Muscle layer of duodenum (tissue), 2 donors: ENCODE data around the gene SLC20A1.

Source experiments
- H3K27ac ChIP-seq: one replicate; pipeline ENCODE4 v1.7.0; 2013; ENCODE audit warnings: mild to moderate bottlenecking, low read length
- H3K27me3 ChIP-seq: one replicate; pipeline ENCODE4 v1.7.0; 2013; ENCODE audit warnings: low read depth, mild to moderate bottlenecking, control low read depth, low read length
- H3K36me3 ChIP-seq, 2 donors: one replicate each; pipeline ENCODE4 v1.7.0; 2013; ENCODE audit warnings: low read length in 2 of 2, control low read depth in 1 of 2, mild to moderate bottlenecking in 1 of 2; ENCODE audit not compliant: insufficient read depth in 2 of 2, control insufficient read depth in 1 of 2
- H3K4me1 ChIP-seq, 2 donors: one replicate each; pipeline ENCODE4 v1.7.0; 2013; ENCODE audit warnings: low read length in 2 of 2, mild to moderate bottlenecking in 2 of 2, control low read depth in 1 of 2, moderate library complexity in 1 of 2; ENCODE audit not compliant: insufficient read depth in 2 of 2, control insufficient read depth in 1 of 2
- H3K4me3 ChIP-seq, 2 donors: one replicate each; pipeline ENCODE4 v1.7.0; 2013; ENCODE audit warnings: low read length in 2 of 2, low read depth in 1 of 2, mild to moderate bottlenecking in 1 of 2
- H3K9me3 ChIP-seq, 2 donors: one replicate each; pipeline ENCODE4 v1.7.0; 2013; ENCODE audit warnings: low read length in 2 of 2, control low read depth in 1 of 2, mild to moderate bottlenecking in 1 of 2; ENCODE audit not compliant: control insufficient read depth in 1 of 2
- donor health status: healthy.

Gene SLC20A1, protein sequence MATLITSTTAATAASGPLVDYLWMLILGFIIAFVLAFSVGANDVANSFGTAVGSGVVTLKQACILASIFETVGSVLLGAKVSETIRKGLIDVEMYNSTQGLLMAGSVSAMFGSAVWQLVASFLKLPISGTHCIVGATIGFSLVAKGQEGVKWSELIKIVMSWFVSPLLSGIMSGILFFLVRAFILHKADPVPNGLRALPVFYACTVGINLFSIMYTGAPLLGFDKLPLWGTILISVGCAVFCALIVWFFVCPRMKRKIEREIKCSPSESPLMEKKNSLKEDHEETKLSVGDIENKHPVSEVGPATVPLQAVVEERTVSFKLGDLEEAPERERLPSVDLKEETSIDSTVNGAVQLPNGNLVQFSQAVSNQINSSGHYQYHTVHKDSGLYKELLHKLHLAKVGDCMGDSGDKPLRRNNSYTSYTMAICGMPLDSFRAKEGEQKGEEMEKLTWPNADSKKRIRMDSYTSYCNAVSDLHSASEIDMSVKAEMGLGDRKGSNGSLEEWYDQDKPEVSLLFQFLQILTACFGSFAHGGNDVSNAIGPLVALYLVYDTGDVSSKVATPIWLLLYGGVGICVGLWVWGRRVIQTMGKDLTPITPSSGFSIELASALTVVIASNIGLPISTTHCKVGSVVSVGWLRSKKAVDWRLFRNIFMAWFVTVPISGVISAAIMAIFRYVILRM

DNA sequence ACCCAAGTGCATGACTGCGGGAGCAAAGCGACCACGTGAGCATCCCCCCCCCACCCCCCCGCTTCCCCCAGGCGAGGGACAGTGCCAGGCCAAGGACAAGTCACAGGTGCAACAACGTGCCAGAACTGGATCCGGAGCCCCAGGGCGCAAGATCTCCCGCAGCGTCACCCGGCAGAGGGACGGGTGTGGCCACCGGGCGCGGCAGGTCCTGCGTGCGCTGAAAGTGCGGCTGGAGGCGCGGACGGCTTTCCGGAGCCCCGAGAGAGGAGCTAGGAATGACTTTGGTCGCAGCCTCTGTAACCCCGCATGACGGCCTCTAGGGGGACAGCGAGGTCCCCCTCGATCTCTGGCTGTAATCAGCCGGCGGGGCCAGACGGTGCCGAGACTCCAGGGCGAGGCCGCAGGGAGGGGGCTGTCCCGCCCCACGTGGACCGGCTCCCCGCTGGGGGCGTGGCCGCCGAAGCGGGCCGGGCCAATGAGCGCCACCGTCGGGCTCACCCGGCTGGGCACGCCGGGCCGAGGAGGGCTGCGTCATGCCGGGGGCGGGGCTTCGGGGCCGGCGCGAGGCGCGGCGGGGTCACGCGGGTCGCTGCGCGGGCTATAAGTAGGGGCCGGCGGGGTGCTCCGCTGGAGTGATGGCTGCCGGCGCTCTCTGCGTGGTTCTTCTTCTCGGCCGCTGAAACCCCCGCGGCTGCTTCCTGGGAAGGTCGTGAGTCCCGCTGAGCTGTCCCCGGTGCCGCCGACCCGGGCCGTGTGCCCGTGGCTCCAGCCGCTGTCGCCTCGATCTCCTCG lies at the start of gene SLC20A1:
SLC20A1 (plus strand) TSS at position 630 of the 792 bp plus-strand sequence. CDS start 890 bp downstream, outside the sequence.
- Histone ChIP-seq H3K4me3 (peak within 1 kb of the TSS; percentile 77 to 85), H3K27me3 (no peaks in the 10 kb centered on the region), H3K4me1 (peaks cover 17 to 37% of the 10 kb centered on the region in 2 donors), H3K27ac (peak within 1 kb of the TSS; percentile 86), H3K36me3 (peaks cover 5 to 25% of the 10 kb centered on the region in 2 donors), H3K9me3 (no peaks in the 10 kb centered on the region)

DNA sequence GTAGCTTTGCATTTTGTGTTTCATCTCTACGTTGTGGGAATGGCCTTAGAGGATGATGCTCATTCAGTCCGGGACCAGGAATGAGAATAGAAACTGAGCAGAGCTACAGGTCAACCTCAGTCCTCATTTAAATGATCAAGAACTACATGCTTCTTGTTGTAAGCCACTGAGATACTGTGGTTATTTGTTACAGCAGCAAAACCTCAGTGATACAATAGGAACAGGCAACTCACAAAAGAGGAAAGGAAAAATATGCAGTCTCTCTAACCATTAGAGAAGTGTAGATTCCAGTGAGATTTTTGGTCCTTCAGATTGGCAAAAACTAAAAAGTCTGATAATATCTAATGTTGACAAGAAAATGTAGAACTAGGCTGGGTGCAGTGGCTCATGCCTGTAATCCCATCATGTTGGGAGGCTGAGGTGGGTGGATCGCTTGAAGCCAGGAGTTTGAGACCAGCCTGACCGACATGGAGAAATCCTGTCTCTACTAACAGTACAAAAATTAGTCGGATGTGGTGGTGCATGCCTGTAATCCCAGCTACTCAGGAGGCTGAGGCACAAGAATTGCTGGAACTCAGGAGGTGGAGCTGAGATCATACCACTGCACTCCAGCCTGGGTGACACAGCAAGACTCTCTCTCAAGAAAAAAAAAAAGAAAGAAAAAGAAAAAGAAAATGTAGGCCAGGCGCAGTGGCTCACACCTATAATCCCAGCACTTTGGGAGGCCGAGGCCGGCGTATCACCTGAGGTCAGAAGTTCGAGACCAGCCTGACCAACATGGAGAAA lies 48.0 kb upstream of the SLC20A1 start:
- Histone ChIP-seq H3K27ac (no peak overlapping the region), H3K4me3 (no peak overlapping the region), H3K9me3 (no peaks in the 10 kb centered on the region), H3K27me3 (no peaks in the 10 kb centered on the region), H3K36me3 (peaks cover 0 to 8% of the 10 kb centered on the region in 2 donors), H3K4me1 (peaks cover 0 to 5% of the 10 kb centered on the region in 2 donors)

DNA sequence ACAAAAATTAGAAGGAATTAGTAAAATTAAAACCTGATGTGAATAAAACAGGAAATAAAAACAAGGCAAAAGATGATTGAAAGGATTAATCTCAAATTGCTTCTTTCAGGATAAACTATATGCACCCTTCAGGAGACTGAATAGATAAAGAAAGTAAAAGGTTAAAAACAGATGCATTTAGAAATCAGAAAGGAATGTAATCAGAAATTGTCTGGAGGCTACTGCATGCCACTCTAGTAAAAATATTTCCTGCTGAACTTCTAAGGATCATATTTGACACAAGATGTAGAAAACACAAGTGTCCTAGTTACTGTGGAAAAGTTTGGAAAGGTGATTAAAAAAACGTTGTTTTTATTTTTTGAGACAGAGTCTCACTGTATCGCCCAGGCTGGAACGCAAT lies 45.1 kb upstream of the SLC20A1 start:
- no peaks in the 10 kb centered on the region for H3K27me3 ChIP-seq
- H3K36me3 ChIP-seq: no peaks in the 10 kb centered on the region
- no peak overlapping the region for H3K27ac ChIP-seq
- H3K4me1 ChIP-seq: peaks cover 0 to 5% of the 10 kb centered on the region in 2 donors
- H3K9me3 ChIP-seq: no peaks in the 10 kb centered on the region
- no peak overlapping the region for H3K4me3 ChIP-seq

DNA sequence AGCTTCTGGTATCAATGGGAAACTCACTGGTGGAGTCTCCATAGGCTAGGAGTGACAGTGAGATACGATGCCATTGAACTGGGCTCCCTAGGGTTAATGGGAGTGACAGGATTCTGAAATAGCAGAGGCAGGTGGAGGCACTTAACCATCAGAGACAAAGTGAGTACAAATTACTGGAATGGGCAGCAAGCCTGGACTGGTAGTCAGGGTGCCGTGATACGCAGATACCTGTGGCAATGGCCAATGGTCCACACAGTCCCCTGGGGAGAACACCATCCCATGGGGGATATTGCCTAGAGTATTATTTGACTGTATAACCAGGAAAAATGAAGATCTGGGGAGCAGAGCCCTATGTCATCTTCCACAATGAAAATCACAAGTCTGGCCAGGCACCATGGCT lies 44.0 kb upstream of the SLC20A1 start:
- Histone ChIP-seq H3K27ac (no peak overlapping the region), H3K36me3 (no peaks in the 10 kb centered on the region), H3K4me3 (no peak overlapping the region), H3K4me1 (peaks cover 0 to 5% of the 10 kb centered on the region in 2 donors), H3K9me3 (no peaks in the 10 kb centered on the region), H3K27me3 (no peaks in the 10 kb centered on the region)

DNA sequence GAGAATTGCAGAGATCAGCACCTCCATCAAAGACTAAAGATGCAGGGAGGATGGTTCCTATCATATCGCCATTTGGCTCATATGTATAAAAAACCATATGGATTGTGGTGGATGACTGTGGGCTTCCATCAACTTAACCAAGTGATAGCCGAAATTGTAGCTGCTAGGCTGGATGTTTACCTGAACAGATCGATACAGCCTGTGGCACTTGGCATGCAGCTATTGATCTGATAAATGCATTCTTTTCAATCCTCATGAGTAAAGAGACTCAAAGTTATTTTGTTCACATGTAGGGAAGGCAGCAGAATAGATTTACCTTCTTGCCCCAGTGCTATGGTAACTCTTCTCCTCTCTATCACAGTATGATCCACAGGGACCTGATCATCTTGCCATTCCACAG lies 42.8 kb upstream of the SLC20A1 start:
- Histone ChIP-seq H3K4me1 (peaks cover 0 to 5% of the 10 kb centered on the region in 2 donors), H3K9me3 (no peaks in the 10 kb centered on the region), H3K27me3 (no peaks in the 10 kb centered on the region), H3K27ac (no peak overlapping the region), H3K36me3 (no peaks in the 10 kb centered on the region), H3K4me3 (no peak overlapping the region)

DNA sequence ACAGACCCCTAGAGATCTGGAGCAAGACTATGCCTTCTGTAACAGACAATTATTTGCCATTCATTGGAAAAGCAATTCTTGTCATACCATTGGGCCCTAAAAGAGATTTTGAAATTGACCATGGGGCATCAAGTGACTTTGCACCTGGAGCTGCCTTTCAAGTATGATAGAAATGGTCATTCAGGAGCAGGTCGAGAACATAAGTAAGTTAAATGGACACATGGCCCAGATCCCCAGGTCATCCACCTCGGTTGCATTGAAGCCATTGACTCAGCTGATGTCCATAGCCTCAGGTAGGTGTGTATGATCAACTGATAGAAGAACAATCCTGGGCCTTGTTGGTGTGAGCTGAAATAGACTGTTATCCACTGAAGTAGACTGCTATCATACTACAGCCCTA lies 42.0 kb upstream of the SLC20A1 start:
- no peaks in the 10 kb centered on the region for H3K27me3 ChIP-seq
- no peak overlapping the region for H3K27ac ChIP-seq
- peaks cover 0 to 5% of the 10 kb centered on the region in 2 donors for H3K4me1 ChIP-seq
- H3K36me3 ChIP-seq: no peaks in the 10 kb centered on the region
- no peak overlapping the region for H3K4me3 ChIP-seq
- no peaks in the 10 kb centered on the region for H3K9me3 ChIP-seq

DNA sequence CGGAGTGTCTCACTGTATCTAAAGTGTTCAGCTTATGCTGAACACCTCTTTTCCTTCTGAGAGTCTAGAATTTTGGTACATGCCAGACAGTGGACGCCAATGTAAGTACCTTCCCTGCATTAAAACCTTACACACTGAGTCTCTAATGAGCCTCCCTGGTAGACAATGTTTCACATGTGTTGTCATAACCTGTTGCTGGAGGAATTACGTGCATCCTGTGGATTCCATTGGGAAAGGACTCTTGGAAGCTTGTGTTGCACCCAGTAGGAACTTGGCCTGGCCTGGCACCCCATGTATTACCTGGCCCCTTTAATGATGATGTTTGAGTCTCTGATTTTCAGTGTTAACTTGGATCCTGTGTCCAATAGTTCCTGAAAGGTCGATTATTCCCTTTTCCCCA lies 40.8 kb upstream of the SLC20A1 start:
- Histone ChIP-seq H3K27me3 (no peaks in the 10 kb centered on the region), H3K36me3 (no peaks in the 10 kb centered on the region), H3K9me3 (no peaks in the 10 kb centered on the region), H3K4me3 (no peak overlapping the region), H3K4me1 (peaks cover 0 to 2% of the 10 kb centered on the region in 2 donors), H3K27ac (no peak overlapping the region)

DNA sequence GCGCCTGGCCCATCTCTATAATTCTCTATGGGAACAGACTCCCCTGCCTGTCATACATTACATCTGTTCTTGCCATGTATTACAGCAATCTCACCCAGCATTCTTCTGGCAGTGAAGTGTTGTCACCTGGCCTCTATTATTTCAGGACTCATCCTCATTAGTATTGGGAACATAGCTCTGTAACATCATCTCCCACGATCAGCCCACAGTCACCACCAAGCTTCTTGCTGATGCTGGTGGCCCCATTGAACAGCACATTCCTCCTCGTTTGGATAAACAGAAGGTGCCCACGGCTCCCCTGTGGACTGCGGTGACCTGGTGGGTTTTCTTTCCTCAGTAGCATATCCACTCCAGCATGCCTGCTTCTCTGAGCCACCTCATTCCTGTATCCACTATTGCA lies 39.8 kb upstream of the SLC20A1 start:
- Histone ChIP-seq H3K4me3 (no peak overlapping the region), H3K4me1 (no peaks in the 10 kb centered on the region), H3K36me3 (no peaks in the 10 kb centered on the region), H3K27me3 (no peaks in the 10 kb centered on the region), H3K9me3 (no peaks in the 10 kb centered on the region), H3K27ac (no peak overlapping the region)

DNA sequence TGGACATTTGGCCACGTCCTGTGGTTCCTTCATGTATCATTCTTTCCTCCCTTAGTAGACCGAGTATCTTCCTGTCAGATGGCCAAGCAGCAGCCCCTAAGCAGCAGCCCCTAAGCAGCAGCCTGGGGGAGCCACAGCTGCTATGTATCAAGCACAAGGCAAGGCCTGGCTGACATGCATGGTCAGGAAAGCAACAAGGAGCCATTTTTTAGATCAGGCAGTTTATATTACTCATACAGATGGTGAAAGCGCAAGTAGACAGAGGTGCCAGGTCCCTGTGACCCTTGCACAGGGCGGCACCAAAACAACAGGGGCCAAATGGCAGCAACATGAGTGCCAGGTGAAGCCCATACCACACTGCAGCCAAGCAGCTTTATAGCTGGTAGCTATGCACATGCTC lies 39.2 kb upstream of the SLC20A1 start:
- Histone ChIP-seq H3K4me3 (no peak overlapping the region), H3K9me3 (no peaks in the 10 kb centered on the region), H3K4me1 (no peaks in the 10 kb centered on the region), H3K36me3 (no peaks in the 10 kb centered on the region), H3K27me3 (no peaks in the 10 kb centered on the region), H3K27ac (no peak overlapping the region)

DNA sequence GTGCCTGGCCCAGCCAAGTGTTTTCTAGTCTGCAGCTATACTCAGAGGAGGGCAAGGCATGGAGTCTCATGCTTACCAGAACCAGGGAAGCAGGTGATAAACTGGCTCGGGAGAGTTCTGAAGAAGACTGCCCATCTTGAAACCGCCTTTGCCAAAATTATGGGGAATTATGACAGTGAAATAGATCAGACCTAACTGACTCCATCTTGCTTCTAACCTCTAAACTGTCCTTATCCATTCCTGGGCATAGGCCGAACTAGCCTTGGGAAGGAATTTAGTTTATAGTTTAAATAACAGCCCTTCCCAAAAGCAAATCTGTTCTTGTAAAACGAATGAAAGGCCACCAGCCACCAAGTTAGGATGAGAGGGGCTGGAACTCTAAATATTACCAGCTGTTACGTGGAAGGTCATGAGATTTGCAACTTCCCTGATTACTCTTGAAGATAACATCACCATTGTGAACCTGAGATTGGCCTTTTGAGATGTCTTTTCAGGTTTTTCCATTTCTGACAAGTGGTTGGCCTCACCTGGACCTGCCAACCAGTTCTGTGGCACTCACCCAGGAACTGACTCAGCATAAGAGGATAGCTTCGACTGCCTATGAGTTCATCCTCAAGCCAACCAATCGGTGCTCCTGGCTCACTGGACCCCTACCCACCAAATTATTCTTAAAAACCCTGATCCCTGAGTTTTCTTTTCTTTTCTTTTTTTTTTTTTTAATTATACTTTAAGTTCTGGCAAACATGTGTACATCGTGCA lies 37.9 kb upstream of the SLC20A1 start:
- H3K9me3 ChIP-seq: no peaks in the 10 kb centered on the region

More for the DNA sequence above, 37.9 kb upstream of the SLC20A1 start:
- Histone ChIP-seq H3K27me3 (no peaks in the 10 kb centered on the region), H3K4me1 (no peaks in the 10 kb centered on the region), H3K4me3 (no peak overlapping the region), H3K36me3 (no peaks in the 10 kb centered on the region), H3K27ac (no peak overlapping the region)
